Measurements from ENCODE around the gene CTU1.

CTU1 gene

GRCh38 chr19:51124216-51124615 lies 16.0 kb upstream of the CTU1 start:
- Histone ChIP-seq H3K4me1 (ENCODE audit: insufficient read depth, insufficient read length) (peaks cover 9% of the 10 kb centered on the region), H3K27me3 (ENCODE audit: insufficient read depth, insufficient read length) (no peaks in the 10 kb centered on the region), H3K9me3 (ENCODE audit: insufficient read depth, low read length) (no peaks in the 10 kb centered on the region), H3K9ac (ENCODE audit: insufficient read length, low read depth) (no peak overlapping the region), H3K36me3 (ENCODE audit: insufficient read depth, insufficient read length, low read length) (no peaks in the 10 kb centered on the region), H3K4me3 (ENCODE audit: insufficient read length, low read depth) (no peak overlapping the region)
- no peak for DNase-seq (ENCODE audit: low read depth, low spot score)
- TF ChIP-seq YY1 (IDR thresholded peaks at IDR 0.05; ENCODE audit: insufficient read depth, insufficient read length) (no peak), ZNF274 (IDR thresholded peaks at IDR 0.05; ENCODE audit: low read depth, low read length) (no peak), SUZ12 (IDR thresholded peaks at IDR 0.05; ENCODE audit: extremely low read depth, insufficient read depth, insufficient read length) (no peak)

GRCh38 chr19:51123802-51124201 lies 15.6 kb upstream of the CTU1 start:
- DNase-seq (ENCODE audit: low read depth, low spot score), result no peak
- Histone ChIP-seq H3K27me3 (ENCODE audit: insufficient read depth, insufficient read length) (no peaks in the 10 kb centered on the region), H3K36me3 (ENCODE audit: insufficient read depth, insufficient read length, low read length) (no peaks in the 10 kb centered on the region), H3K9ac (ENCODE audit: insufficient read length, low read depth) (no peak overlapping the region), H3K4me1 (ENCODE audit: insufficient read depth, insufficient read length) (peaks cover 9% of the 10 kb centered on the region), H3K4me3 (ENCODE audit: insufficient read length, low read depth) (no peak overlapping the region), H3K9me3 (ENCODE audit: insufficient read depth, low read length) (no peaks in the 10 kb centered on the region)
- TF ChIP-seq SUZ12 (IDR thresholded peaks at IDR 0.05; ENCODE audit: extremely low read depth, insufficient read depth, insufficient read length), result no peak
- TF ChIP-seq ZNF274 (IDR thresholded peaks at IDR 0.05; ENCODE audit: low read depth, low read length), result no peak
- TF ChIP-seq YY1 (IDR thresholded peaks at IDR 0.05; ENCODE audit: insufficient read depth, insufficient read length), result no peak

- Histone ChIP-seq H3K9ac (ENCODE audit: insufficient read length, low read depth) (no peak overlapping the region), H3K27me3 (ENCODE audit: insufficient read depth, insufficient read length) (no peaks in the 10 kb centered on the region), H3K4me3 (ENCODE audit: insufficient read length, low read depth) (no peak overlapping the region), H3K36me3 (ENCODE audit: insufficient read depth, insufficient read length, low read length) (no peaks in the 10 kb centered on the region), H3K9me3 (ENCODE audit: insufficient read depth, low read length) (no peaks in the 10 kb centered on the region), H3K4me1 (ENCODE audit: insufficient read depth, insufficient read length) (peaks cover 9% of the 10 kb centered on the region)
- TF ChIP-seq SUZ12 (IDR thresholded peaks at IDR 0.05; ENCODE audit: extremely low read depth, insufficient read depth, insufficient read length) (no peak), ZNF274 (IDR thresholded peaks at IDR 0.05; ENCODE audit: low read depth, low read length) (no peak), YY1 (IDR thresholded peaks at IDR 0.05; ENCODE audit: insufficient read depth, insufficient read length) (no peak)
- no peak for DNase-seq (ENCODE audit: low read depth, low spot score)
Observed at GRCh38 chr19:51123381-51123800, 15.2 kb upstream of the CTU1 start.

GRCh38 chr19:51122112-51122981 lies 14.1 kb upstream of the CTU1 start:
- no peak for TF ChIP-seq YY1 (IDR thresholded peaks at IDR 0.05; ENCODE audit: insufficient read depth, insufficient read length)
- TF ChIP-seq ZNF274 (IDR thresholded peaks at IDR 0.05; ENCODE audit: low read depth, low read length), result no peak
- TF ChIP-seq SUZ12 (IDR thresholded peaks at IDR 0.05; ENCODE audit: extremely low read depth, insufficient read depth, insufficient read length), result no peak
- H3K4me1 ChIP-seq (ENCODE audit: insufficient read depth, insufficient read length), result peaks cover 9% of the 10 kb centered on the region
- no peak overlapping the region for H3K9ac ChIP-seq (ENCODE audit: insufficient read length, low read depth)
- no peak for DNase-seq (ENCODE audit: low read depth, low spot score)
- no peaks in the 10 kb centered on the region for H3K27me3 ChIP-seq (ENCODE audit: insufficient read depth, insufficient read length)
- no peak overlapping the region for H3K4me3 ChIP-seq (ENCODE audit: insufficient read length, low read depth)
- H3K9me3 ChIP-seq (ENCODE audit: insufficient read depth, low read length), result no peaks in the 10 kb centered on the region
- no peaks in the 10 kb centered on the region for H3K36me3 ChIP-seq (ENCODE audit: insufficient read depth, insufficient read length, low read length)

- Histone ChIP-seq H3K4me3 (ENCODE audit: insufficient read length, low read depth) (no peak overlapping the region), H3K9me3 (ENCODE audit: insufficient read depth, low read length) (no peaks in the 10 kb centered on the region), H3K36me3 (ENCODE audit: insufficient read depth, insufficient read length, low read length) (no peaks in the 10 kb centered on the region), H3K27me3 (ENCODE audit: insufficient read depth, insufficient read length) (no peaks in the 10 kb centered on the region), H3K4me1 (ENCODE audit: insufficient read depth, insufficient read length) (peaks cover 9% of the 10 kb centered on the region), H3K9ac (ENCODE audit: insufficient read length, low read depth) (no peak overlapping the region)
- no peak for DNase-seq (ENCODE audit: low read depth, low spot score)
- TF ChIP-seq SUZ12 (IDR thresholded peaks at IDR 0.05; ENCODE audit: extremely low read depth, insufficient read depth, insufficient read length) (no peak), YY1 (IDR thresholded peaks at IDR 0.05; ENCODE audit: insufficient read depth, insufficient read length) (no peak), ZNF274 (IDR thresholded peaks at IDR 0.05; ENCODE audit: low read depth, low read length) (no peak)
Observed at GRCh38 chr19:51121257-51121656, 13.0 kb upstream of the CTU1 start.

GRCh38 chr19:51120160-51120559 lies 12.0 kb upstream of the CTU1 start:
- Histone ChIP-seq H3K9ac (ENCODE audit: insufficient read length, low read depth) (no peak overlapping the region), H3K9me3 (ENCODE audit: insufficient read depth, low read length) (no peaks in the 10 kb centered on the region), H3K4me3 (ENCODE audit: insufficient read length, low read depth) (no peak overlapping the region), H3K4me1 (ENCODE audit: insufficient read depth, insufficient read length) (peaks cover 9% of the 10 kb centered on the region), H3K36me3 (ENCODE audit: insufficient read depth, insufficient read length, low read length) (no peaks in the 10 kb centered on the region), H3K27me3 (ENCODE audit: insufficient read depth, insufficient read length) (no peaks in the 10 kb centered on the region)
- no peak for TF ChIP-seq ZNF274 (IDR thresholded peaks at IDR 0.05; ENCODE audit: low read depth, low read length)
- no peak for TF ChIP-seq SUZ12 (IDR thresholded peaks at IDR 0.05; ENCODE audit: extremely low read depth, insufficient read depth, insufficient read length)
- TF ChIP-seq YY1 (IDR thresholded peaks at IDR 0.05; ENCODE audit: insufficient read depth, insufficient read length), result no peak
- DNase-seq (ENCODE audit: low read depth, low spot score), result no peak

- no peak for TF ChIP-seq YY1 (IDR thresholded peaks at IDR 0.05; ENCODE audit: insufficient read depth, insufficient read length)
- no peak for TF ChIP-seq SUZ12 (IDR thresholded peaks at IDR 0.05; ENCODE audit: extremely low read depth, insufficient read depth, insufficient read length)
- no peak for TF ChIP-seq ZNF274 (IDR thresholded peaks at IDR 0.05; ENCODE audit: low read depth, low read length)
- Histone ChIP-seq H3K4me1 (ENCODE audit: insufficient read depth, insufficient read length) (peaks cover 9% of the 10 kb centered on the region), H3K9me3 (ENCODE audit: insufficient read depth, low read length) (no peaks in the 10 kb centered on the region), H3K9ac (ENCODE audit: insufficient read length, low read depth) (no peak overlapping the region), H3K4me3 (ENCODE audit: insufficient read length, low read depth) (no peak overlapping the region), H3K36me3 (ENCODE audit: insufficient read depth, insufficient read length, low read length) (no peaks in the 10 kb centered on the region), H3K27me3 (ENCODE audit: insufficient read depth, insufficient read length) (no peaks in the 10 kb centered on the region)
- no peak for DNase-seq (ENCODE audit: low read depth, low spot score)
Observed at GRCh38 chr19:51119611-51120010, 11.4 kb upstream of the CTU1 start.
